AG09319 (cell line): ENCODE measurements around the gene LPAR3.

Experiments
- DNase-seq: peaks from one replicate; pipeline ENCODE4 v3.0.0-alpha.2; 2010; ENCODE audit warnings: low read depth; ENCODE audit errors: extremely low read depth
- TF ChIP-seq, protein P1 (sequence below): IDR thresholded peaks from 2 replicates; pipeline ENCODE4 v1.5.1; 2011; ENCODE audit warnings: low read depth, mild to moderate bottlenecking, inconsistent platforms, low read length, moderate library complexity

LPAR3 gene

DNA sequence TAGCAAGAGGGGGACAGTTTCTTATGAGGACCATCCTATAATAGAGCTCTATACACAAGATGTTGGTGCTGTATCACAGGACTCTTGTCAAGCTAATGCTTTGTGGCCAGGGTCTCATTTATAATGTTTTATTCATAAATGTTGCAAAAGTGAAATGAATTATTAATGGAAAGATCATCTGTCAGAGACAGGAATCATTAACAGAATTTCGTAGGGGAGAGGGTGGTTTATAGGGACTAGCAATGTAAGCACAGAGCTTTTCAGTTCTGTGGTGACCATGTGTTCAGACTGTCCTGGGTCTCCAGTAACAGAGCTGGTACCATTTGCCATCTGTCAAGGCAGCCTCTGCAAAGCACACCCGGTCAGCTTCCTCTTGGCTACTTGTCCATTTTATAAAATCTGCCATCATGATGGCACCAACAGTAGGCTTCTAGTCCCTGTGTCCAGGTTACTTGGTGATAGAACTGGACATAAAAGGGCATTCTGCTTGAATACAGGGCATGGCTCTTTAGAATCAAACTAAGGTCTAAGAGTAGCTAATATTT lies 36.2 kb downstream of the LPAR3 start:
- TF ChIP-seq, protein P1, sequence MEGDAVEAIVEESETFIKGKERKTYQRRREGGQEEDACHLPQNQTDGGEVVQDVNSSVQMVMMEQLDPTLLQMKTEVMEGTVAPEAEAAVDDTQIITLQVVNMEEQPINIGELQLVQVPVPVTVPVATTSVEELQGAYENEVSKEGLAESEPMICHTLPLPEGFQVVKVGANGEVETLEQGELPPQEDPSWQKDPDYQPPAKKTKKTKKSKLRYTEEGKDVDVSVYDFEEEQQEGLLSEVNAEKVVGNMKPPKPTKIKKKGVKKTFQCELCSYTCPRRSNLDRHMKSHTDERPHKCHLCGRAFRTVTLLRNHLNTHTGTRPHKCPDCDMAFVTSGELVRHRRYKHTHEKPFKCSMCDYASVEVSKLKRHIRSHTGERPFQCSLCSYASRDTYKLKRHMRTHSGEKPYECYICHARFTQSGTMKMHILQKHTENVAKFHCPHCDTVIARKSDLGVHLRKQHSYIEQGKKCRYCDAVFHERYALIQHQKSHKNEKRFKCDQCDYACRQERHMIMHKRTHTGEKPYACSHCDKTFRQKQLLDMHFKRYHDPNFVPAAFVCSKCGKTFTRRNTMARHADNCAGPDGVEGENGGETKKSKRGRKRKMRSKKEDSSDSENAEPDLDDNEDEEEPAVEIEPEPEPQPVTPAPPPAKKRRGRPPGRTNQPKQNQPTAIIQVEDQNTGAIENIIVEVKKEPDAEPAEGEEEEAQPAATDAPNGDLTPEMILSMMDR, result no peak

DNA sequence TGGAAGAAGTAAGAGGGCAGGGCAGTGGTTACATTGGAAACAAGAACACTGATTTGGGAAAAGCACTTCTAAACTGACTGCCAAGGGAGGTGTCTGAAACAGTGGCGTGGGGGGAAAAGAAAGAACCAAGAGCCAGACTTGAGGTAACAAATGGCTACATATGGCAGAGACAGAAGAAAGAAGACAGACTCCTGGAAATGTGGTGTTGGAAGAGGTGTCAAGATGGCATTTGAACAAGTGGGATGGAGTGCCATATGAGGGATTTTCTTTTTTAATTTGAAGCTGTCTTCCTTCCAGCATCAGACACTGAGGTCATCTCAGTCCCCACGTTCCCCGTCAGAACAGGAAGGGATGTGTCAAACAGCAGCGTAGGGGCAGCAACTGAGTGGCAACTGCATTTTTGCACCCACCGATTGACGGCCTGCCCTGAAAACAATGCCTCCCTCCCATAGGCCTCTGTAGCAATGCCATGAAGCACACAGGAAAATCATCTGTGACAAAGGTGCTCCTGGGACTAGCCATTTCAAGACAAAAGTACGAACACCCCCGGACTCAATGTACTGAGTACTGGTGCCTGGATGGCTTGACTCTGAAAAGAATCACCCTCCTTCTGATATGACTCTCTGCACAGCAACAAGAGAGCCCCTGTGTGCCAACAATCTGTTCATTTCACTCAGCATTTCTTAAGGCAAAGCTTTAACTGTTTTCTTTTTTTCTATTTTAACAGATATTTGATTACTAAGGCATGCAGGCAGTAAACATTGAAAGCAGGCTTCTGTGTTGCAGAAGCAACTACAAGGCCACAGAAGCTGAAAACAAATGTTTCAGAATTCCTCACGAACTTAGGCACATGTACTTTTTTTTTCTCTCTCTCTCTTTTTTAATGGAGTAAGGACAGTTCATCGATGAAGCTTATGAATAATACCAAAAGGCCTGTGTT lies 37.0 kb downstream of the LPAR3 start:
- no peak for DNase-seq
- TF ChIP-seq, protein P1, result no peak

More for the DNA sequence above, 36.2 kb downstream of the LPAR3 start:
- DNase-seq, result no peak

GRCh38 chr1:84855168-84855567 lies 37.8 kb downstream of the LPAR3 start:
- TF ChIP-seq, protein P1, result no peak
- DNase-seq, result no peak

DNA sequence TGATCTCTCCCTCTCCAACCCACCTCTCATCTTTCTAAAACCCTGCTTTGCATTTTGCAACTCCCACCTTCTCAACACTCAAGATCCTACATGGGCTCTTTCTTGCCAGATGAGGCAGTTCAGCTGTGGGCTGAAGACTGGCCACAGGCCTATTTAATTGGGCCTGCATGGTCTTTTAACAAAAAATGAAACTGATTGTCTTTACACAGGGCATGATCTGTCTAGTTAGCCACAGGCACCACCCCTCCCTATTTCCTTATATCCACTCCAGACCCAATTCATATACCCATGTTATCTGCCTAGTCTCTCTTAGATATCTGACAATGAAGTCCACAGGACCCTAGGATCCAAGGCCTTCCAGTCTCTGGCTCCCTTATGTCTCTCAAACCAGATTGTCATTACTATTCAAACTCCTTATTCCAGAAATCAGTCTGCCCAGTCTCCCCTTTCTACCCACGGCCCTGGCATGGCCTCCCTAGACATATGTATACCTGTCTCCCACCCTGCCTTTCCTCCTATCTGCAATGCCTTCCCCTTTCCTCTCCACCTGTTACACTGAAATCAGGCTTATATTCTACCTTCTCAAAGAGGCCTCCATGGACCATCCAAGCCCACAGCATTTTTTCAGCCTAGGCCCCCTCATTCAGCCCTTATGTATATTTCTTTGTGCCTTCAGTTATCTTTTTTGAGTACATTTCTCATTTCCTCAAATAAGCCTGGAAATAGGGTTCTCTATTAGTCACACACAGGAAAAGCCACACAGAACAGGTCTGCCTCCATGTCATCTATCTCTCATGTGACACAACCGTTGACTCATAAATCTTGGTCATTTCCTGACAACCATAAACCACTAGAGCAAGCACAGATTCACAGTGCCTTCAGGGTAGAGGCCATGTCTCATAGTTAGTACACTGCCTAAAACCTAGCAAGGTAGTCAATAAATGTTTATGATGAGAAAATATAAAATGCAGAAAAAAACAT lies 39.0 kb downstream of the LPAR3 start:
- TF ChIP-seq, protein P1, result no peak
- no peak for DNase-seq

GRCh38 chr1:84851839-84852238 lies 41.2 kb downstream of the LPAR3 start:
- TF ChIP-seq, protein P1, result no peak
- DNase-seq, result no peak

- no peak for DNase-seq
- TF ChIP-seq, protein P1, result no peak
Observed at GRCh38 chr1:84849357-84849975, 43.5 kb downstream of the LPAR3 start.
